DMS153 (cell line): Measurements from ENCODE around the gene NCK2.

Experiments used
- DNase-seq: peaks from one replicate; lab custom pipeline; 2025; lab: John Stamatoyannopoulos, UW

NCK2 gene

DNA sequence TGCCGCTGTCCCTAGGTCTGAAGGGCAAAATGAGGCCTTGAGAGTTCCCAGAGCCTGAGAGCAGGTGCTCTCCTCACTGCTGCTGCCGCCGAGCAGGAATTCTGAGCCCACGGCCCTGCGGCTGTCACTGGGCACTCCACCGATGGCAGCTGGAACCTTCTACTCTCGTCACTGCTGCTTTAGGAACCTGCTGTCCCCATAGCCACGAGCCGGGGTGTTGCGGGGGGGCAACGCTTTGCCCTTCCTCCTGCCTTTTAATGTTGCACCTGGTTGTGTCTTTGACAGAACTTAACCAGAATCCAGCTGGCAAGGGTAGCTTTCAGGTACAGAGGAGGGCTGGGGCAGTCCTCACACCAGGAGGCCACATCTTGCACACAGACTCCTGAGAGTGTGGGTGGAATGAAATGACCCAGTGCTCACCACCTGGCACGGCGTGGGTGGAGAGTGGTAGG is 32.3 kb downstream of the NCK2 start:
- DNase-seq = no peak

DNA sequence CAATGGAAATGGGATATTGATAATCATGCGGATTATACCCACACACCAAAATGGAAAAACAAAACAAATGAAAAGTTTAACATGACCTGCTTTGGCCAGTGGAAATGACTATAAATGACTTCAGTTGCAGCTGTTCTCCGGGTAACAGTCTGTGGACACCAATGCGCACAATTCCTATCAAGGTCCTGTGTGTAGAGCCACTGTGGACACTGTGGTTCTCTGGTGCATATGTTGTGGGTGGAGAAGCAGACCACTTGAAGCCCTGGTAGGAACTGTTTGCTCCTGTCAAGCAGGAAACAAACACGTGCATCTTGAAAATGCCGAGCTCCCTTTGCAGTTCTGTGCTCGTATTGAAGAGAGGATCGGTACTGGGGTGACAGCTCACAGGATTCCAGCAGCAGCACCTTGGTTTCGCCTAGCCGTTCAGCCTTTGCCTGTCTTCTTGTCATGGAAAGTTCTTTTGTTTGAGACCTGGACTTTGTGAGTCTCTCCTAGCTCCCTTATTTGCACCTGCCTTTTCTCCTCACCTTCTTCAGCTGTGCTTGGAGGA is 32.9 kb downstream of the NCK2 start:
- DNase-seq = no peak

DNA sequence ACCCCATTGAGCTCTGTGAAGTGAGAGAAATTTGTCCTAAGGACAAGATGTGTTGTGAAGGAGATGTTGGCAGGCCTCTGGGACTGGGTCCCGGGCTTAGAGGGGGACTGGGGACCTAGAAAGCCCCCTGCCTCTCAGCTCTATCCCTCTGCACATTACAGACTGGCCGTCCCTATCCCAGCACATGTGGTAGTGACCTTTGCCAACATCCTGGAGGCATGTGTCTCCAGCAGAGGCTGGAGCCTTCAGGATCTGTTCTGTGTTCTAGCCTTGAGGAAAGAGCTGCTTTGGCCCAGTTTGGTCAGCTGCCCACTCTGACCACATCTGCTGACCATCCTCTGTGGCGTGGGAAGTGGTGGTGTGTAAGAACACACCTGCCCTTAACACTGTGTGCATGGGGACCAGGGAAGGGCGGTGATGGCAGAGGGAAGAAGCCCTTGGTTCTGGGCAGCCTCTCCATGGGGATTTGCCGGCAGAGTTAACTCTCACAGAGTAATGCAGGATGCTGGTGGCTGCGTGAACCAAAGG is 33.4 kb downstream of the NCK2 start:
- DNase-seq = no peak

DNA sequence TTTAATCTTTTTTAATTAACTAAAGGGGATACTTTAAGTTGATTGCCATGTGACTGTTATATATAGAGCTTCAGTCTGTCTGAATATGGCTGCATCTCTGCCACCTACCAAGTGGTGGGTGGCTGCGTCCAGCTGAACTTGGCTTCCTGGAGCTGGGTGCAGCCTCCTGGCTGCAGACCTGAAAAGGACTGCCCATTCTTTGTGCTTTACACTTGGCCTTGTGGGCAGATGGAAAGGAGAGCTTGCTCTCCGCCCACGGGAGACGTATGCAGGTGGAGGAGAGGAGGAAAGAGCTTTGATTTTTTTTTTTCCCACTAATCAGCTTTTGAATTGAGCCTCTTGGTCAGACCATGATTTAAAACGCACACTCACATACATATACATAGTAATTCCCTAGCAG is 34.7 kb downstream of the NCK2 start:
- DNase-seq = no peak

DNA sequence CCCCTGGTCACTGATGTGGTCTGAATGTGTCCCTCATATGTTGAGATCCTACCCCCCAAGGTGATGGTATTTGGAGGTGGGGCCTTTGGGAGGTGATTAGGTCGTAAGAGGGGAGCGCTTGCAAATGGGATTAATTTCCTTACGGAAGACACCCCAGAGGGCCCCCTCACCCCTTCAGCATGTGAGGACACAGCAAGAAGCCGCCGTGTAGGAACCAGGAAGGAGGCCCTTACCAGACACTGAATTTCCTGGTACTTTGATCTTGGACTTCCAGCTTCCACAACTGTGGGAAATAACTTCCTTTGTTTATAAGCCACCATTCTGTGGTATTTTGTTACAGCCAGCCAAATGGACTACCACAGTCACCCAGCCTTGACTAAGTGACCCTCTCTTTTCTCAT is 35.9 kb downstream of the NCK2 start:
- no peak for DNase-seq

DNA sequence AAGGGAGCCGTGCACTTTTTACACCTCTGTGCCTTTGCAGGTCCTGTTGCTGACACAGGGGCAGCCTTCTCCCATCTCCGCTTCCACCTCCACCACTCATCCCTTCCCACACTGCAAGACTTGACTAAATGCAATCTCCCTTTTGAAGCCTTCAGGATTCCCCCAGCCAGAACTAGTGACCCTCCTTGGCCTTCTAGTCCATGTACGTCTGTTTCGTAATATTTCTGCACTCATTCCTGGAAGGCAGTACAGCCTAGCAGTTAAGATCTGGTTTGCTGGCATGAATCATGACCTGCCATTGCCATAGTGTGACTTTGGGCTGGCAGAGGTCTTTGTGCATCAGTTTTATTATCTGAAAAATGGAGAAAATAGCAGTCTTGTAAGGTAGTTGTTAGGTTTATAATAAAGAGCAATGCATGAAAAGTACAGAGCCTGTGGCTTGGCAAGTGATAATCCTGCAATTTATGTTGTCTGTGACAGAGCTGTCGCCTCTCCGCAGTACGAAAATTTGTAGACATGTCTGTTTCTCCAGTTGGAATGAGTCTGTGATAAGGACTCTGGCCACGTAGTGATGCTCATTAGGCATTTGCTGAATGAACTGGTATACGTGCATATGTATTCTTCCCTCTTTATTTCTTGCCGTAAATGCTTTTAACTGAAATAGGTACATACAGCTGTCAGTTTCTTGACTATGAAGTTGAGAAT is 36.7 kb downstream of the NCK2 start:
- DNase-seq = no peak

DNA sequence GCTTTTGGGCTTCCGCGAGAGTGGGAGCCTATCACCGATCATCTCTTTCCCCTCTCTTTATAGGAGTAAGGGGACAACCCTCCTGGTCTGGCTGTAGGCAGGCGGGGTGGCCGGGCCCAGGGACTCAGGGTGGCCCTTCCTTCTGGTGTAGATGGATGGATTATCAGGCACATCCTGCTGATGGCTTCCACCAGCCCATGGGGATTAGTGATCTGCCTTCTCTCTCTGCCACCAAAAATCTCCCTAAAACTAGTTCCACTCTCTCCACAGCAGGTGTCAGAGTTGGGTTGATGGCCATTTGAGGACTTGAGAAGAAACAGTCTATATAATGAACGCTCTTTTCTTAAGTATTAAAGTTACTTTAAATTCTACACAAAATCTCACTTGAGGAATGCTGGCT is 37.4 kb downstream of the NCK2 start:
- DNase-seq = no peak

DNA sequence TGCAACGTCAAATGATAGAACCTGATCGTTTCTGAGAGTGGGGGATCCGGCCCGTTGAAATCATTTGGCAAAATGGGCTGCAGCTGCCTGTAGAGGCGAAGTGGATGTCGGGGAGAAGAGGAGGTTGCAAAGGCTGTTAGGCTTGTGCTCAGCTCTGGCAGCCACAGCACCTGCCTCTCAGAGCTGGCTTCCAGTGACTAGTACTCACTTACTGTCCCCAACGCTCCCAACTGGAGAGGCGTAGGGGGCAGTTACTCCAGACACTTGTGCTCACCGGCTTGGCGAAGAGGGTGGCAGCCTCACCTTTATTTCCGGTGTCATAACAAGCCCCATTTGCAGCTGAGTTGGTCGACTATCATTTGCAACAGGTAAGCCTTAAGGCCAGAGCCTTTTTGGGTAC is 37.9 kb downstream of the NCK2 start:
- DNase-seq = no peak

DNA sequence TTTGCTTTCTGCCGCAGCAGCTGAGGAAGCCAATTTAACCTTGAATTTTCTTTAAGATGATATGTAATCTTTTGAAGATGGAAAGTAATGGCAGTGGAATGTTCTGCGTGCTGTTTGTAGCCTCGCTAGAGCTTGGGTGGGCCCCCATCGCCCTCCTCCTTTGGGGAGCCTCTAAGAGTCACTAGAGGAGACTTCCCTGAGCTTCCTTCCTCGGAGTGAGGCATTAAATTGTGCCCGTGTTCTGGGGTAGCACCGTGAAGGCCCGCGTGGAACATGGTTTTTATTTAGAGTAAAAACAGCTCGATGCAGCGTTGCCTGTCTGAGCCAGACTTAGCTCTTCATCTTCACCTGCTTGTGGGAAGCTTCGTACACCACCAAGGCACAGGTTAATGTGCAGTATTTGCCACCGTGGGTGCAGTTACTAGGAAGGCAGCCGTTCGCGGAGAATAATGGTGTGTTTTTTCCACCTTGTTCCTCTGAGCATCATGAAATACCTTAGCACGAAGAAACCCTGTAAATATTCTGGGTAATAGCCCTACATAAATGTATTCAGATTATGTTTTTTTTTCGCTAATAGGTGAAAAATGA is 38.5 kb downstream of the NCK2 start:
- DNase-seq = no peak

DNA sequence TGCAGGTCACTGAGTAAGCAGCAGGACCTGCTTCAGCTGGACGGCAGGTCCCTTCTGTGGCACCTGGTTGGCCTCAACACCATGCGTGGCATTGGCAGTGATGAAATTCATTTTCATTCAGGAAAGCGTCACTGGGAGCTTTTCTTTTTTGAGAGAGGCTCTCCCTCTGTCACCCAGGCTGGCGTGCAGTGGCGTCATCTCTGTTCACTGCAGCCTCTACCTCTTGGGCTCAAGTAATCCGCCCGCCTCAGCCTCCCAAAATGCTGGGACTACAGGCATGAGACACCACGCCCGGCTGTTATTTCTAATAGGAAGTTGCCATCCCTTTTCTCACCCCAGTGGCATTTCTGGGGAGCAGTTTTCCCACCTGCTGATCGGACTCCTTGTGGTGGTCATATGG is 39.3 kb downstream of the NCK2 start:
- DNase-seq = no peak

DNA sequence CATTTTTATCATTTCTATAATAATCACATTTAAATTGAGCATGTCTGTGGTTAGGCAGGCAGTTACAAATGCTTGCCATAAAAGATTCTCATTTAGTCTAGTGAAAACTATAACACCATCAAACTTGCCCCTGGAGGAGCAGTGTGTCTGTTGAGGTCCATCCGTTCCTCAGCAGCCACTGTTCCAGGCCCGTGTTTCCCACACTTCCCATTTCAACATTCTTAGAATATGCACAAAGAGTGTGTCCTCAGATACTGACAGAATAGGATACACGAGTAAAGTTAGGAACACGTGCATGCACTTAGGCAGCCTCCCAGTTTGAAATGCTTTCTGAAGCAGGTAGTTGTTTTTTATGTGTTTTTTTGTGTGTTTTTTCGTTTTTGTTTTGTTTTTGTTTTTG is 39.9 kb downstream of the NCK2 start:
- DNase-seq = no peak

DNA sequence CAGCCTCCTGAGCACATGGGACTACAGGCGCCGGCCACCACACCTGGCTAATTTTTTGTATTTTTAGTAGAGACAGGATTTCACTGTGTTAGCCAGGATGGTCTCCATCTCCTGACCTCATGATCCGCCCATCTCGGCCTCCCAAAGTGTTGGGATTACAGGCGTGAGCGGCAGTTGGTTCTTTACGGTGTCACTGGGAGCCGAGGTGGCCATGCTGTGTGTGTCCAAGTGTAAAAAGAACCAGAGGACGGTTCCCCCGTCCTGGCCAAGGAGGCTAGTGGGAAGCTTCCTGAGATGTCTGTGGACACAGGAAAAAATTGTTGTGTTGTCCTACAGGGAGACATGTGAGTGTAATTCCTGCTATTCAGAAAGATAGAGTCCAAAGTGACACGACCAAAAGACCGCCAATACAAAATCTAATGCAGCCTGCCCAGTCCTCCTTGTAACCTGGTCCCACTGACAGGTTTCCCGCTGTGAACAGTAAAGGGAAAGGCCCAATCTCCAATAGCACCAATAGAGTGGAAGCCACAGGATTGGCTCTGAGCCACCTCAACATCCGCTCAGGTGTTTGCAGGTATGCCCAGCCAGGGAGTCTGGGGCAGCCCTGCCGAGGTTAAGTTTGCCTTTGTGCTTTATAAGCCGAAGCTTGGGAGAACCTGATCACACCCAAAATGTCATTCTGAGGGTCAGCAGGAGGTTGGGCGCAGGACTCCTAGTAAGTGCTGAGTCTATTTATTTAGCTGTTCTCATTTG is 40.6 kb downstream of the NCK2 start:
- DNase-seq = peak; percentile 55

DNA sequence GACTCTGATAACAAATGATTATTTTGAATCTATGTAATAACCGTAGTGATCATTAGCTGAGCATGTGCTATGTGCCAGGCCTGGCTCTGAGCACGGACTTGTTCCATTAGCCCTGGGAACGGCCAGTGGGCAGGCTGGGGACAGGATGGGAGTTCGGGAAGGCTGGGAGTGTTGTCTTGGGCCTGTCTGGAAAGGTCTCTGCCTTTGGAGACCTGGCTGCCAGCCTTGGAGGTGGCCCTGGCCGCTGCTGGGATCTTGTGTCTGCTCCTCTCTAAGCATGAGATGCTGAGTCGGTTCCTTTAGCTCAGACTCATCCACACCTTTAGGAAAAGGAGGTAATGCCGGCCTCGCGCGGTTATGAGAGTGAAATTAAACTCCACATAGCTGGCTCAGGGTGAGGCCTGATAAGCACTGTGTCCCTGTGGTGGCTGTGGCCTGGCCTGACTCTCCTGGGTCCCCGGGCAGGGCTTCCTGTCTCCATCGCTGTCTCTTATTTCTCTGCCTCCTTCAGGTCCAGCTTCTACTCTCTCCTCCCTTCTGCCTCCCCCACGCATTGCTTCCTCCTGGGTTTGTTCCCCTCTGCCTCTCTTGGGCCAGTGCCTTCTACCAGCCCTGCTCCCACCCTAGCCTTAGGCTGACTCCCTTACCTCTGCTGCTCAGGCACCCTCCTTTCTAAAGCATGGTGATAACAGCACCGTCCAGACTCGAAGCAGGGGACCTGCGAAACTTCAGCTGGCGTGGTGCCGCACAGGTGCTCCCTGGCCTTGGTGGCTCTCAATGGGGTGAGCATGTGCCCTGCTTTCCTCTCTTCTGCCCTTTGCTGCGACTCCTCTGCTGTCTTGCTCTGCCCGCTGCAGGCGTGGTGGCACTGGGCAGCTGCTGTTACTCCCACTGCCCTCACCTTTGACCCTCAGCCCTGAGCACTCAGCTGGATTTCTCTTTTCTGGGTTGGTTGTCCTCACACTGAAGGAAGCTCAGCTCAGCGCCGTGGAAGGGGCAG is 41.8 kb downstream of the NCK2 start:
- DNase-seq = no peak

DNA sequence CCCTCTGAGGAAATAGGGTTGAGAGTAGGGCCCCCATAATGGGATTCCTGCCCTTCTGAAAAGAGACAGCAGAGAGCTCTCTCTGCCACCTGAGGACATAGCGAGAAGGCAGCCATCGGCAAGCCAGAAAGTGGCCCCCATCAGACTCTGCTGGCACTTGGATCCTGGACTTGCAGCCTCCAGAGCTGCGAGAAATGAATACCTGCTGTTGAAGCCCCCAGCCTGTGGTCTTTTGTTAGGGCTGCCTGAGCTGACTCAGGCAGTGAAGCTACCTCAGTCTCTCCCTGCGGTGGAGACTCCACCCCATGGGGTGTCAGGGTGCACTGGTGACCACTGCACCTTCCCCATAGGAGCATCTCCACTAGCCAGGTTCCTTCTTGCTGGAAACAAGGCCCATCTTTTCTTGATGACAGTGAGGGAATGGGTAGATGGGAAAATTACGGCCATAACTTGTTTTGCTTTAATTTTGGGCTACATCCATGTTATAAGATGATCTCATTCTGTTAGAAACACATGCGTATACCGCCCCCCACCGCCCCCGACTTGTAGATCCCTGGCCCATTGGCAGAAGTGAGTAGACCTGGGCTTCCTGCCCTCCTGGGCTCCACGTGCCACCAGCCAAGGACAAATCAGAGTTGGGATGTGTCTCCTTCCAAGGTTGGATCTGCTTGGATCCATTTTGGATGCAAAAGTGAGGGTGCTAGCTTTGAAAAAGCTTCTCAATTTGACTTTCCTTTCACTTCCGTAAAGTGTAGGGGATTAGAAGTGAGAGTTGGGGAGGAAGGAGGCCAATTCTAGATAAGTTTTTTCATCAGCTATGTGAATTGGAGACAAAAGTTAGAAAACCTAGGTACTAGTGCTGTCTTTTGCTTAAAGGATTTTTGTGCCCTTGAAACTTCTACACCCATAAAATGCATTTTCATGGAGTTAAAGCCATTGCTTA is 42.9 kb downstream of the NCK2 start:
- no peak for DNase-seq

DNA sequence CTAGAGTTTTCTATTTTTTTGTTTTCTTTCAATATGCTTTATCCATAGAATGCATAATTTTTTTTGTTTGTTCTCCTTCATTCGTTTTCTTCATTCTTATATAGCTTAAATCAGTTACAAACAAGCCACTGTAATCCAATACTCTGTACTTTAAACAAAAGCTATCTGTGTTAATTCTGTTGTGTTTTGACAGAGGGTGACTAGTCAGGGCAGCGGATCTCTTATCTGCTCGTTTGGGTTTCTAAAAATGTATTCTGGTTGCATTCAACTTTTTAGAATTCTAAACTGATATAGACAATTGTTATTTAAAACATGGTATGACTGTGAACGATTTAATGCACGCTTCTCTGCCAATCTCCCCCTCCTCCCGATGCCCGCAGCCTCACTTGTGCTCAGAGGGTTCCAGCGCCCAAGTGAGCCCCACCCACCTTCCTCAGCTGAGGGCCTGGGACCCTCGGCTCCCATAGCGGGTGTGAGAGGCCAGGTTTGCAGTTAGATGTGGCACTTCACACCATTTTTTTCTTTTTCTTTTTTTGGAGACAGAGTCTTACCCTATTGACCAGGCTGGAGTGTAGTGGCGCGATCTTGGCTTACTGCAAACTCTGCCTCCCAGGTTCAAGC is 44.1 kb downstream of the NCK2 start:
- DNase-seq = no peak

DNA sequence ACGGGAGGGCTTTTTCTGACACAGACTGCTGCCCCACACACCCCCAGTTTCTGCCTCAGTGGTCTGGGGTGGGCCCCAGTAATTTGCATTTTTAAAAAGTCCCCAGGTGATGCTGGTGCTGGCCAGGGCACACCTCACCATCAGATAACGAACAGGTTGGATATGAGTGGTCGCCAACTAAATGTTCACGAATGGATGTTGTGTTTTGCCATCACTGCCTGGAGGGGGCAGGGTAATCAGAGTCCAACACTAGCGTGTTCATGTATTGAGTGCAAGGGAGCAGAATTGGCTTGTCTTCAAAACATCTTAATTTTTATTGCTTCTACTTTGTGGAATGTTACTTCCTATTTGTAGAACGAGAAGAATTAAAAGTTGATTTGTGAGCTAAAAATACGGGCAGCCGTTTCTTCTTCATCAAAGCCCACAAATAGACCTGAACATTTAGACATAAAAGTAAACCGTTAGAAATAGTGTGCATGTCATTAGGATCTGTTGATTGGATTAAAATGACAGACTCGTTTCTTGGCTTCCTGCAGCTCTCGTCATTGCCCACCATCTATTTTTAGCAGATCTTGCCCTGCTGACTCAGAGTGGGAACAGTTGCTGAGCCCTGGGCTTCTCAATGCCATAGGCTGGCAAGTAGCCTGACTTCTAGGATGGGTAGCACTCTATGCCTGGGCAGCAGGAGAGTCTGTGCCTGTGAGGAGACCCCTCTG is 45.2 kb downstream of the NCK2 start:
- DNase-seq = no peak

DNA sequence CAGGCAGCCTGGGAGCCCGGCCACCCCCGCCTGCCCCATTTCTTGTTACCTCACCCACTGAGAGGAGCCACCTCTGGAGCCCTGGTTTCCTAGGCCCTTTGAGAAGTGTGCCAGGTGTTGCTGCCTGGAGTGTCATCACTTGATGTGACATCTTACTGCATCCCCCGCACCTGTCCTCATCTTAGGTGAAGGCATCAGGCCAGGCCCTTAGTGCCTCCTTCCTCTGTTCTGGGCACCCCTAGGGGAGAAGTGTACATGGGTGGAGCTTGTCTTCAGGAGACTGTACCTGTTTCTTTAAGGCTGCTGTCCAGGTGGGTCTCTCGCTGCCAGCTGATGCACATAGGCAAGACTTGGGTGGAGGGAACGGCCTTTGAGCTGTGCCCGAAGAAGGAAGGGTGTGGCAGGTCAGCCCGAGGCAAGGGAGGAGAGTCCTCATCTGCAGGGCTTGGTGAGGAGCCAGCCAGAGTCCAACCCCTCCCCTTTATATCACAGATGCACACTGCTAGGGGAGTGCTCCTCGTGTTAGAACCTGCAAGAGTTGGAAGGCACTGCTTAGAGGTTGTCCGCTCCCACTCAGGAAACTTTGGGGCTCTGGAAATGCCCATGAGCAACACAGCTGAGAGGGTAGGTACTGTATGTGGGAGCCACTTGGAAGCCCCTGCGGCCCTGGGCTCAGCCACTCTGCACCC is 45.9 kb downstream of the NCK2 start:
- no peak for DNase-seq

DNA sequence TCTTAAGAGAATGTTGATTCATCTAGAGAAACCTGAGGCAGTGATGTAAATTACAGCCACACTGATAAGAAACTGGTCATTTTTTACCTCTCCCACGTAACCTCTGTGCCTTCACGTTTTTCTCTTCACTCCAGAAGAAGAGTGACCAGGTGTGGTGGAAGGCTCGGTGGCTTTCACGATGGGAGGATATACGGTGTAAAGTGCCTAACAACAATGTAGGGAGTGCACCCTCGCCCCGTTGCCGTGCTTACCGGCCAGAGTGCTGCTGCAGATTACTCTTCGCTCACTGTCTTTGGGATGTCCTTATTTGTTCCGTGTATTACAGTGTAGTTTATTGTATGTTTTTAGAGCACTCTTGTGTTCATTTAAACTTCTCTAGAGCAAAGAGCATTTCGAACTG is 46.5 kb downstream of the NCK2 start:
- DNase-seq = no peak

DNA sequence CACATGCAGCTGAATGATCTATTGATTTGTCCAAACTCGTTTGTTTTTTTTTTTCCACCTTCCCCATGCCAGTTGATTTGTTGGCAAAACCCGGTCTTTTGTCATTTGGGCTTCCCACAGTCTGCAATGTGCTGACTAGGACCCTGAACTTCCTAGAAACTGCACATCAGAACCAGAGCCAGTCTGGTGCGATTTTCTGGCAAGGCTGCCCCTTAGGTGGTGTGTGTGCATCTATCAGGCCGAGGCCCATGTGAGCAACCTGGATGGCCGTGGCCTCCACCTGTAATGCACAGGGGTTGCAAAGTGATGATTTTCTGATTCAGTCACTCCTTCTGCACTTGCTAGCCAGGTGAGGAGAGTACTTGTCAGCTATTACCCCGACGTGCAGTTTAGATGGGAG is 47.8 kb downstream of the NCK2 start:
- DNase-seq = no peak
